T-helper 17 cell (primary cell): ENCODE data around the gene RBMS3. TPM values are rescaled to one million over a fixed set of nuclear protein-coding genes. Genes with fewer than 3 reads are reported as not detected.

Experiments
- ATAC-seq: fragments of 150-1000 bp; cut with Tn5 transposase; 2 replicates; pipeline ENCODE4 v1.10.0; 2021; ENCODE audit warnings: mild to moderate bottlenecking, moderate library complexity
- DNase-seq, 3 donors: peaks; one replicate each; pipeline versions ENCODE4 v3.0.0 to v3.0.0-alpha.2; 2020 to 2021
- H3K9me3 ChIP-seq: one replicate; pipeline ENCODE4 v1.7.0; 2013; ENCODE audit warnings: low read length, mild to moderate bottlenecking; ENCODE audit not compliant: control insufficient read depth, poor library complexity, severe bottlenecking
- H3K27ac Mint-ChIP-seq: one replicate; pipeline ENCODE4 v1.8.0; 2022; ENCODE audit warnings: mild to moderate bottlenecking, moderate library complexity, mixed read lengths
- H3K27me3 Mint-ChIP-seq: one replicate; pipeline ENCODE4 v1.8.0; 2022; ENCODE audit warnings: mixed read lengths
- H3K36me3 Mint-ChIP-seq: one replicate; pipeline ENCODE4 v1.8.0; 2022; ENCODE audit warnings: low read depth, mixed read lengths
- H3K4me1 Mint-ChIP-seq: one replicate; pipeline ENCODE4 v1.8.0; 2022; ENCODE audit warnings: mild to moderate bottlenecking, mixed read lengths
- H3K4me3 Mint-ChIP-seq: one replicate; pipeline ENCODE4 v1.8.0; 2022; ENCODE audit warnings: mild to moderate bottlenecking, moderate library complexity, mixed read lengths
- total RNA-seq, 4 donors: library from RNA in 2 of 4; stranded (reverse) in 2 of 4; gene quantifications; one replicate each; pipeline ENCODE4 v1.2.3 and lab custom pipeline; 2022 to 2026

Gene RBMS3
- total RNA-seq, 2 donors from 2014 or later, result 0.37 to 1.7 TPM

- no peak overlapping the region for H3K4me3 Mint-ChIP-seq
- no peak overlapping the region for H3K27ac Mint-ChIP-seq
- H3K4me1 Mint-ChIP-seq, result no peaks in the 10 kb centered on the region
- no peak for DNase-seq
- ATAC-seq, result no peak
- no peaks in the 10 kb centered on the region for H3K36me3 Mint-ChIP-seq
- no peaks in the 10 kb centered on the region for H3K27me3 Mint-ChIP-seq
- H3K9me3 ChIP-seq, result no peaks in the 10 kb centered on the region
Observed at GRCh38 chr3:29608414-29609327, 327.8 kb downstream of the RBMS3 start.

GRCh38 chr3:29609328-29609811, 328.5 kb downstream of the RBMS3 start:
- H3K36me3 Mint-ChIP-seq, result no peaks in the 10 kb centered on the region
- no peak for DNase-seq
- no peak overlapping the region for H3K27ac Mint-ChIP-seq
- no peak overlapping the region for H3K4me3 Mint-ChIP-seq
- H3K9me3 ChIP-seq, result no peaks in the 10 kb centered on the region
- H3K4me1 Mint-ChIP-seq, result no peaks in the 10 kb centered on the region
- H3K27me3 Mint-ChIP-seq, result no peaks in the 10 kb centered on the region
- ATAC-seq, result no peak

GRCh38 chr3:29610781-29611180, 329.9 kb downstream of the RBMS3 start:
- no peaks in the 10 kb centered on the region for H3K9me3 ChIP-seq
- ATAC-seq (no peak), DNase-seq (no peak)
- Mint-ChIP-seq H3K4me3 (no peak overlapping the region), H3K36me3 (no peaks in the 10 kb centered on the region), H3K4me1 (no peaks in the 10 kb centered on the region), H3K27me3 (no peaks in the 10 kb centered on the region), H3K27ac (no peak overlapping the region)

GRCh38 chr3:29611252-29611651, 330.4 kb downstream of the RBMS3 start:
- Mint-ChIP-seq H3K4me1 (no peaks in the 10 kb centered on the region), H3K27ac (no peak overlapping the region), H3K27me3 (no peaks in the 10 kb centered on the region), H3K36me3 (no peaks in the 10 kb centered on the region), H3K4me3 (no peak overlapping the region)
- no peak for ATAC-seq
- DNase-seq, result no peak
- no peaks in the 10 kb centered on the region for H3K9me3 ChIP-seq

GRCh38 chr3:29612536-29612935, 331.7 kb downstream of the RBMS3 start:
- no peaks in the 10 kb centered on the region for H3K4me1 Mint-ChIP-seq
- DNase-seq (no peak), ATAC-seq (no peak)
- H3K4me3 Mint-ChIP-seq, result no peak overlapping the region
- H3K27me3 Mint-ChIP-seq, result no peaks in the 10 kb centered on the region
- no peak overlapping the region for H3K27ac Mint-ChIP-seq
- no peaks in the 10 kb centered on the region for H3K36me3 Mint-ChIP-seq
- H3K9me3 ChIP-seq, result no peaks in the 10 kb centered on the region

GRCh38 chr3:29614954-29615353, 334.1 kb downstream of the RBMS3 start:
- no peak for ATAC-seq
- no peak overlapping the region for H3K4me3 Mint-ChIP-seq
- no peaks in the 10 kb centered on the region for H3K36me3 Mint-ChIP-seq
- no peaks in the 10 kb centered on the region for H3K27me3 Mint-ChIP-seq
- H3K9me3 ChIP-seq, result no peaks in the 10 kb centered on the region
- no peak overlapping the region for H3K27ac Mint-ChIP-seq
- no peak for DNase-seq
- H3K4me1 Mint-ChIP-seq, result no peaks in the 10 kb centered on the region

- Mint-ChIP-seq H3K36me3 (no peaks in the 10 kb centered on the region), H3K4me1 (no peaks in the 10 kb centered on the region), H3K27me3 (no peaks in the 10 kb centered on the region), H3K27ac (no peak overlapping the region), H3K4me3 (no peak overlapping the region)
- no peak for ATAC-seq
- no peaks in the 10 kb centered on the region for H3K9me3 ChIP-seq
- DNase-seq, result no peak
Observed at GRCh38 chr3:29618395-29619282, 337.8 kb downstream of the RBMS3 start.

- H3K4me1 Mint-ChIP-seq, result no peaks in the 10 kb centered on the region
- H3K36me3 Mint-ChIP-seq, result no peaks in the 10 kb centered on the region
- DNase-seq, result no peak
- H3K4me3 Mint-ChIP-seq, result no peak overlapping the region
- no peaks in the 10 kb centered on the region for H3K27me3 Mint-ChIP-seq
- no peak overlapping the region for H3K27ac Mint-ChIP-seq
- no peak for ATAC-seq
- no peaks in the 10 kb centered on the region for H3K9me3 ChIP-seq
Observed at GRCh38 chr3:29619676-29620075, 338.8 kb downstream of the RBMS3 start.

GRCh38 chr3:29627136-29628117, 346.6 kb downstream of the RBMS3 start:
- no peak overlapping the region for H3K27ac Mint-ChIP-seq
- no peaks in the 10 kb centered on the region for H3K9me3 ChIP-seq
- DNase-seq (no peak), ATAC-seq (no peak)
- no peak overlapping the region for H3K4me3 Mint-ChIP-seq
- no peaks in the 10 kb centered on the region for H3K4me1 Mint-ChIP-seq
- H3K27me3 Mint-ChIP-seq, result no peaks in the 10 kb centered on the region
- no peaks in the 10 kb centered on the region for H3K36me3 Mint-ChIP-seq

GRCh38 chr3:29628795-29629194, 347.9 kb downstream of the RBMS3 start:
- Mint-ChIP-seq H3K4me3 (no peak overlapping the region), H3K27me3 (no peaks in the 10 kb centered on the region), H3K27ac (no peak overlapping the region), H3K4me1 (no peaks in the 10 kb centered on the region), H3K36me3 (no peaks in the 10 kb centered on the region)
- DNase-seq (no peak), ATAC-seq (no peak)
- no peaks in the 10 kb centered on the region for H3K9me3 ChIP-seq

GRCh38 chr3:29635888-29636287, 355.0 kb downstream of the RBMS3 start:
- DNase-seq, result no peak
- ATAC-seq, result no peak
- H3K27me3 Mint-ChIP-seq, result no peaks in the 10 kb centered on the region
- H3K4me1 Mint-ChIP-seq, result no peaks in the 10 kb centered on the region
- no peaks in the 10 kb centered on the region for H3K36me3 Mint-ChIP-seq
- H3K4me3 Mint-ChIP-seq, result no peak overlapping the region
- no peaks in the 10 kb centered on the region for H3K9me3 ChIP-seq
- H3K27ac Mint-ChIP-seq, result no peak overlapping the region

- no peaks in the 10 kb centered on the region for H3K27me3 Mint-ChIP-seq
- H3K9me3 ChIP-seq, result no peaks in the 10 kb centered on the region
- no peak overlapping the region for H3K27ac Mint-ChIP-seq
- DNase-seq (no peak), ATAC-seq (no peak)
- no peaks in the 10 kb centered on the region for H3K4me1 Mint-ChIP-seq
- no peaks in the 10 kb centered on the region for H3K36me3 Mint-ChIP-seq
- no peak overlapping the region for H3K4me3 Mint-ChIP-seq
Observed at GRCh38 chr3:29637068-29637467, 356.2 kb downstream of the RBMS3 start.
